OCI-LY3 (cell line): ENCODE data around the gene E2F2.
"Not testable (repeated sequence)": the region's sequence is repeated elsewhere in the genome, so short reads cannot be mapped to it uniquely, and the experiment has no call there.

Experiments
- H2AFZ ChIP-seq: fragments of 200-600, 300-600 bp; shearing (Covaris generic); 2 replicates; pipeline ENCODE4 v1.6.0; 2014; ENCODE audit warnings: antibody characterized with exemption, low read depth, low read length
- H3K27ac ChIP-seq: fragments of 200-600, 300-600 bp; sonication (generic); 2 replicates; pipeline ENCODE4 v1.5.1; 2014; ENCODE audit warnings: mild to moderate bottlenecking, low read length, moderate library complexity, mixed read lengths
- H3K27me3 ChIP-seq: fragments of 200-600, 300-600 bp; sonication (generic); 2 replicates; pipeline ENCODE4 v1.6.1; 2014; ENCODE audit warnings: low read depth, low read length, mixed read lengths
- H3K36me3 ChIP-seq: fragments of 200-600, 300-600 bp; sonication (generic); replicated peaks from 2 replicates; pipeline ENCODE3; 2014; ENCODE audit warnings: low read depth, low read length, mixed read lengths
- H3K4me1 ChIP-seq: fragments of 300-600, 200-600 bp; sonication (generic); 2 replicates; pipeline ENCODE4 v1.6.1; 2014; ENCODE audit warnings: low read length, mixed read lengths
- H3K4me2 ChIP-seq: fragments of 200-600, 300-600 bp; sonication (generic); 2 replicates; pipeline ENCODE4 v1.6.1; 2014; ENCODE audit warnings: low read length, mixed read lengths
- H3K4me3 ChIP-seq: fragments of 300-600, 200-600 bp; sonication (generic); 2 replicates; pipeline ENCODE4 v1.5.1; 2014; ENCODE audit warnings: antibody characterized with exemption, mild to moderate bottlenecking, low read length, moderate library complexity
- H3K79me2 ChIP-seq: fragments of 300-600, 200-600 bp; shearing (Covaris generic); 2 replicates; pipeline ENCODE4 v1.6.1; 2014; ENCODE audit warnings: mild to moderate bottlenecking, low read length, mixed read lengths
- H3K9ac ChIP-seq: fragments of 300-600, 200-600 bp; shearing (Covaris generic); 2 replicates; pipeline ENCODE4 v1.6.0; 2014; ENCODE audit warnings: mild to moderate bottlenecking, low read length, moderate library complexity
- H3K9me3 ChIP-seq: fragments of 200-600, 300-600 bp; shearing (Covaris generic); 2 replicates; pipeline ENCODE4 v1.6.1; 2014; ENCODE audit warnings: low read length, mixed read lengths; ENCODE audit not compliant: insufficient read depth
- H4K20me1 ChIP-seq: fragments of 200-600, 300-600 bp; sonication (generic); 2 replicates; pipeline ENCODE4 v1.6.1; 2016; ENCODE audit warnings: low read length, mixed read lengths; ENCODE audit not compliant: insufficient read depth
- CTCF ChIP-seq: fragments of 200-600, 300-600 bp; sonication (generic); IDR thresholded peaks from 2 replicates; pipeline ENCODE4 v1.5.1; 2014; ENCODE audit warnings: antibody characterized with exemption, low read length, low read depth
- EZH2phosphoT487 ChIP-seq: fragments of 200-600 bp; shearing (Covaris generic); IDR thresholded peaks from 2 replicates; pipeline ENCODE4 v1.6.1; 2018; ENCODE audit warnings: antibody characterized with exemption, mixed run types, low read depth

The E2F2 gene

DNA sequence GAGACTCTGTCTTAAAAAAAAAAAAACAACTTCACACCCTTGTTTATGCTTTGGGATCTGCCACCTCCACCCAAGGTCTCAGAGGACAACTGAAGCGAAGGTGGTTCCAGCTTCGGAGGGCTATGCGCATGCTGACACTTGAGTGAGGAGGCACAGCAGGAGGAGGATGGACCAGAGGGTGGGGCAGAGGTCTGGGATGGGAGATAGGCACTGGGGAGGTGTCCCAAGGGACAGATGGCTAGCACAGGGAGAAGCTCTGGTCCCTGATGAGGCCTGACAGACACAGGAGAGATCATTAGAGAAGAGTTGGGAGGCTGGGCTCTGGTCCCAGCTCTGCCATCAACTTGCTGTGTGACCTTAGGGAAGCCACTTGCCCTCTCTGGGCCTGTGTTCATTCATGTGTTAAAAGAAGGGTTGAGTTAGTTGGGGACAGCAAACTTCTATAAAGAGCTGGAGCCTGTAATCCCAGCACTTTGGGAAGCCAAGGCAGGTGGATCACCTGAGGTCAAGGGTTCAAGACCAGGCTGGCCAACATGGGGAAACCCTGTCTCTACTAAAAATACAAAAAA, 16.8 kb downstream of the E2F2 start:
- no peaks in the 10 kb centered on the region for H3K36me3 ChIP-seq
- no peaks in the 10 kb centered on the region for H3K79me2 ChIP-seq
- H4K20me1 ChIP-seq = no peaks in the 10 kb centered on the region

DNA sequence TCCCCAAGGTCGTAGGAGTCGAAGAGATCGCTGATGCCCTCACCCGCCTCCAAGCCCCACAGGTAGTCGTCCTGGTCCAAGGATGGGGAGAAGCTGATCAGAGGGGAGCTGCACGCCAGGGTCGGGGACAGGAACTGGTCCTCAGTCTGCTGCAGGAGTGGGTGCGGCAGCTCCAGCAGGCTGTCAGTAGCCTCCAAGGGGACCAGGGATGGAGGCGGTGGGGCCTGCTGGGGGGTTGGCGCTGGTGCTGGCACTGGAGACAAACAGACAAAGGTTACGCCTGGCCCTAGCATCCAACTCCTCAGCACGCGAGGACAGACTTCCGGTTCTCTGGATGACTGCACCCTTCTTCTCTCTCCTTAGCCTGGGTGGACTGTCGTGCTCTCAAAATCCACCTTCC, 21.1 kb downstream of the E2F2 start:
- H3K9ac ChIP-seq = no peak overlapping the region
- H3K4me1 ChIP-seq = peaks cover 7% of the 10 kb centered on the region
- no peaks in the 10 kb centered on the region for H3K36me3 ChIP-seq
- H4K20me1 ChIP-seq = no peaks in the 10 kb centered on the region
- TF ChIP-seq EZH2phosphoT487 (no peak), CTCF (no peak)
- H3K27me3 ChIP-seq = no peaks in the 10 kb centered on the region
- no peaks in the 10 kb centered on the region for H3K9me3 ChIP-seq
- no peak overlapping the region for H3K4me3 ChIP-seq
- H2AFZ ChIP-seq = no peak overlapping the region
- H3K27ac ChIP-seq = no peak overlapping the region
- H3K79me2 ChIP-seq = no peaks in the 10 kb centered on the region
- H3K4me2 ChIP-seq = no peak overlapping the region

More for the DNA sequence above, 16.8 kb downstream of the E2F2 start:
- Histone ChIP-seq H3K9ac (no peak overlapping the region), H3K4me1 (peaks cover 7% of the 10 kb centered on the region), H3K4me3 (no peak overlapping the region), H2AFZ (no peak overlapping the region), H3K27me3 (no peaks in the 10 kb centered on the region), H3K27ac (no peak overlapping the region), H3K9me3 (no peaks in the 10 kb centered on the region), H3K4me2 (no peak overlapping the region)
- TF ChIP-seq CTCF (no peak), EZH2phosphoT487 (no peak)

DNA sequence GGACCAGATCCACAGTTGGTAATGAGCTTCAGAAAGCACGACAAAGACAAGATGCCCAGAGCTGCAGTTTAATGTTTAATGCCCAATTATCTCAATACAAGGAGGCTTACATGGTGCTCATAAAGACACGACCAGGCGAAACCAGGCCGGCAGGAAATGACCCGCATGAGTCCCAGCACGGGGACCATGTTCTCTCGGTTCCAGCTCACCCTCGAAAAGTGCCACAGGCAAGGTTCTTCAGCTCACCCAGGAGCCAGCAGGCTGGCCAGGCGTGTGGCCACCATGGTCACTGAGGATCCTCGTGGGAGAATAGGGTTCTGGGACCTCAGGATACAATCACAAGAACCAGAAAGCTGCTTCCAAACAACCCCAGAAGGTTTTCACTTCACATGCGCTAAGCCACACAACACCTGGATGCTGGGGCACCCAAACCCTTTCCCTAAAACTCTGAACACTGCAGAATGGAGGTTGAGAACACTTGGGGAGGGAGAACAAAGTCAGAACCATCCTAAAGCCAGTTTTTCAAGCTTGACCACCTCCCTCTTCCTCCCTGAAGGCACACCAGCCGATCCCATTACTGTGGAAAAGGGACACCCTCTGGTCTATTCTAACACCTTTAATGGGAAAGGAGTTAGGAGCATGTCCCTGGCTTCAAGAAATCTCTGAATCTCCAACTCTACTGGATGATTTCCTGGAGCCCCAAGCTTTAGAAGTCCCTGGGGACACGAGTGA, 24.5 kb downstream of the E2F2 start:
- Histone ChIP-seq H2AFZ (no peak overlapping the region), H3K27me3 (no peaks in the 10 kb centered on the region), H3K36me3 (no peaks in the 10 kb centered on the region), H3K79me2 (no peaks in the 10 kb centered on the region), H3K4me3 (no peak overlapping the region), H3K9me3 (no peaks in the 10 kb centered on the region), H3K4me1 (peaks cover 7% of the 10 kb centered on the region), H3K4me2 (no peak overlapping the region), H3K9ac (no peak overlapping the region), H3K27ac (no peak overlapping the region), H4K20me1 (no peaks in the 10 kb centered on the region)
- TF ChIP-seq EZH2phosphoT487 = no peak
- TF ChIP-seq CTCF = no peak

DNA sequence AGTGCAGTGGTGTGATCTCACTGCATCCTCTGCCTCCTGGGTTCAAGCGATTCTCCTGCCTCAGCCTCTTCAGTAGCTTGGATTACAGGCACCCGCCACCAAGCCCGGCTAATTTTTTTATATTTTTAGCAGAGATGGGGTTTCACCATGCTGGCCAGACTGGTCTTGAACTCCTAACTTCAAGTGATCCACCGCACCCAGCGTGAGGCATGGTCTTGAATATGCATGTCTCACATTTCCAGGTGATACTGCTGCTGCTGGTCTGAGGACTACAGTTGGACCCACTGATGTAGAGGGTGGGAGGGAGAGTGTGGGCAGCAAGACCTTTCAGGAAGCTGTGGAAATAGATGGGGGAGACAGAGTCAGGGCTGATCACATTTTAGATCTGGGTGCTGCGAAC, 25.2 kb downstream of the E2F2 start:
- Histone ChIP-seq H3K27ac (no peak overlapping the region), H3K27me3 (no peaks in the 10 kb centered on the region), H3K9ac (no peak overlapping the region), H2AFZ (no peak overlapping the region), H3K4me2 (no peak overlapping the region), H3K4me1 (peaks cover 4% of the 10 kb centered on the region), H3K36me3 (no peaks in the 10 kb centered on the region), H3K79me2 (no peaks in the 10 kb centered on the region), H4K20me1 (no peaks in the 10 kb centered on the region), H3K9me3 (no peaks in the 10 kb centered on the region), H3K4me3 (no peak overlapping the region)
- TF ChIP-seq CTCF = no peak
- no peak for TF ChIP-seq EZH2phosphoT487

GRCh38 chr1:23504156-23504555, 26.9 kb downstream of the E2F2 start:
- not testable (repeated sequence) for H3K36me3 ChIP-seq, H3K4me1 ChIP-seq, H3K4me3 ChIP-seq, H4K20me1 ChIP-seq, H3K27me3 ChIP-seq, H3K9me3 ChIP-seq, H2AFZ ChIP-seq, H3K27ac ChIP-seq, H3K79me2 ChIP-seq, H3K4me2 ChIP-seq, H3K9ac ChIP-seq
